ENCODE measurements around the gene PPM1A.

The PPM1A gene

GRCh38 chr14:60232185-60232584 is 16.8 kb upstream of the PPM1A start:
- no peaks in the 10 kb centered on the region for H3K9me3 ChIP-seq (ENCODE audit: severe bottlenecking)
- ATAC-seq (ENCODE audit: low read depth): no peak
- no peak overlapping the region for H3K4me3 ChIP-seq (ENCODE audit: severe bottlenecking)
- no peak for TF ChIP-seq CTCF (IDR thresholded peaks at IDR 0.05; ENCODE audit: poor library complexity, severe bottlenecking)
- DNase-seq (ENCODE audit: low spot score): no peak
- no peaks in the 10 kb centered on the region for H3K27me3 ChIP-seq (ENCODE audit: insufficient read depth, poor library complexity, severe bottlenecking)
- no peaks in the 10 kb centered on the region for H3K4me1 ChIP-seq (ENCODE audit: insufficient read depth, poor library complexity, severe bottlenecking)
- no peaks in the 10 kb centered on the region for H3K36me3 ChIP-seq (ENCODE audit: low read depth)
- H3K27ac ChIP-seq (ENCODE audit: poor library complexity, severe bottlenecking): no peak overlapping the region

GRCh38 chr14:60233251-60233650 is 15.8 kb upstream of the PPM1A start:
- no peak for TF ChIP-seq CTCF (IDR thresholded peaks at IDR 0.05; ENCODE audit: poor library complexity, severe bottlenecking)
- H3K27me3 ChIP-seq (ENCODE audit: insufficient read depth, poor library complexity, severe bottlenecking): no peaks in the 10 kb centered on the region
- no peak for DNase-seq (ENCODE audit: low spot score)

GRCh38 chr14:60233891-60234290 is 15.1 kb upstream of the PPM1A start:
- ATAC-seq (ENCODE audit: low read depth) (no peak), DNase-seq (ENCODE audit: low spot score) (no peak)
- Histone ChIP-seq H3K4me3 (ENCODE audit: severe bottlenecking) (no peak overlapping the region), H3K36me3 (ENCODE audit: low read depth) (no peaks in the 10 kb centered on the region), H3K9me3 (ENCODE audit: severe bottlenecking) (no peaks in the 10 kb centered on the region), H3K27me3 (ENCODE audit: insufficient read depth, poor library complexity, severe bottlenecking) (no peaks in the 10 kb centered on the region), H3K4me1 (ENCODE audit: insufficient read depth, poor library complexity, severe bottlenecking) (no peaks in the 10 kb centered on the region), H3K27ac (ENCODE audit: poor library complexity, severe bottlenecking) (no peak overlapping the region)
- no peak for TF ChIP-seq CTCF (IDR thresholded peaks at IDR 0.05; ENCODE audit: poor library complexity, severe bottlenecking)

More at GRCh38 chr14:60233251-60233650, 15.8 kb upstream of the PPM1A start:
- H3K36me3 ChIP-seq (ENCODE audit: low read depth): no peaks in the 10 kb centered on the region
- H3K27ac ChIP-seq (ENCODE audit: poor library complexity, severe bottlenecking): no peak overlapping the region
- ATAC-seq (ENCODE audit: low read depth): no peak
- H3K4me1 ChIP-seq (ENCODE audit: insufficient read depth, poor library complexity, severe bottlenecking): no peaks in the 10 kb centered on the region
- no peaks in the 10 kb centered on the region for H3K9me3 ChIP-seq (ENCODE audit: severe bottlenecking)
- no peak overlapping the region for H3K4me3 ChIP-seq (ENCODE audit: severe bottlenecking)

- no peaks in the 10 kb centered on the region for H3K9me3 ChIP-seq (ENCODE audit: severe bottlenecking)
- ATAC-seq (ENCODE audit: low read depth) (no peak), DNase-seq (ENCODE audit: low spot score) (no peak)
- no peak for TF ChIP-seq CTCF (IDR thresholded peaks at IDR 0.05; ENCODE audit: poor library complexity, severe bottlenecking)
- H3K27me3 ChIP-seq (ENCODE audit: insufficient read depth, poor library complexity, severe bottlenecking): no peaks in the 10 kb centered on the region
- H3K36me3 ChIP-seq (ENCODE audit: low read depth): no peaks in the 10 kb centered on the region
- no peaks in the 10 kb centered on the region for H3K4me1 ChIP-seq (ENCODE audit: insufficient read depth, poor library complexity, severe bottlenecking)
- no peak overlapping the region for H3K4me3 ChIP-seq (ENCODE audit: severe bottlenecking)
- no peak overlapping the region for H3K27ac ChIP-seq (ENCODE audit: poor library complexity, severe bottlenecking)
These were observed 13.6 kb upstream of the PPM1A start for GRCh38 chr14:60235440-60235839.

- H3K4me3 ChIP-seq (ENCODE audit: severe bottlenecking): no peak overlapping the region
- ATAC-seq (ENCODE audit: low read depth) (no peak), DNase-seq (ENCODE audit: low spot score) (no peak)
- H3K9me3 ChIP-seq (ENCODE audit: severe bottlenecking): no peaks in the 10 kb centered on the region
- no peaks in the 10 kb centered on the region for H3K36me3 ChIP-seq (ENCODE audit: low read depth)
- H3K27ac ChIP-seq (ENCODE audit: poor library complexity, severe bottlenecking): no peak overlapping the region
- no peaks in the 10 kb centered on the region for H3K27me3 ChIP-seq (ENCODE audit: insufficient read depth, poor library complexity, severe bottlenecking)
- TF ChIP-seq CTCF (IDR thresholded peaks at IDR 0.05; ENCODE audit: poor library complexity, severe bottlenecking): no peak
- no peaks in the 10 kb centered on the region for H3K4me1 ChIP-seq (ENCODE audit: insufficient read depth, poor library complexity, severe bottlenecking)
These were observed 10.1 kb upstream of the PPM1A start for GRCh38 chr14:60238955-60239354.

All from RWPE2 (cell line).